ENCODE data around the gene TAPT1.

TAPT1 gene

GRCh38 chr4:16136311-16136710 lies 90.0 kb downstream of the TAPT1 start:
- Histone ChIP-seq H3K9me3 (ENCODE audit: control insufficient read depth, insufficient read depth, low read length) (no peaks in the 10 kb centered on the region), H3K4me1 (ENCODE audit: insufficient read depth, low read length) (no peaks in the 10 kb centered on the region), H3K36me3 (ENCODE audit: insufficient read depth, low read length) (no peaks in the 10 kb centered on the region), H3K9ac (ENCODE audit: low read depth, low read length) (no peak overlapping the region)

DNA sequence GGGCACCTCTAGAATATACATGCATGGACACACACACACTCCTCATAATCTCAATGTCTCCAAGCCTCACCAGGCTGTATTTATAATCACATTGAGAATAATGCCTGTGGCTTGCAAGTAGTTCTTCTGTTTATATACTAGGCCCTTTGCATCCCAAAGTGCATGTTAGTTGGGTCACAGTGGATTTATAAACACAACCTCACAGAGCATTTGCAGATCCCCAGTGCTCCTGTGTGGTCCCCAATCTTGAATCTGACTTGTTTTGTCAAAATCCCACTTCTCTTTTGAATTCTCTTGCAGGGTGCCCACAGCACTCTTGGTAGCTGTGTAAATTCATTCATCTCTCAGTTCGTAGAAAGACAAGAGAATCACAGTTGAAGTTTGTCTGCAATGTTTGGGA lies 92.9 kb downstream of the TAPT1 start:
- no peak overlapping the region for H3K9ac ChIP-seq (ENCODE audit: low read depth, low read length)
- H3K9me3 ChIP-seq (ENCODE audit: control insufficient read depth, insufficient read depth, low read length), result no peaks in the 10 kb centered on the region
- no peaks in the 10 kb centered on the region for H3K4me1 ChIP-seq (ENCODE audit: insufficient read depth, low read length)
- no peaks in the 10 kb centered on the region for H3K36me3 ChIP-seq (ENCODE audit: insufficient read depth, low read length)

- Histone ChIP-seq H3K9me3 (ENCODE audit: control insufficient read depth, insufficient read depth, low read length) (no peaks in the 10 kb centered on the region), H3K36me3 (ENCODE audit: insufficient read depth, low read length) (no peaks in the 10 kb centered on the region), H3K9ac (ENCODE audit: low read depth, low read length) (no peak overlapping the region), H3K4me1 (ENCODE audit: insufficient read depth, low read length) (no peaks in the 10 kb centered on the region)
Measured at GRCh38 chr4:16131293-16131692, 95.0 kb downstream of the TAPT1 start.

GRCh38 chr4:16129336-16129735 lies 96.9 kb downstream of the TAPT1 start:
- Histone ChIP-seq H3K9me3 (ENCODE audit: control insufficient read depth, insufficient read depth, low read length) (no peaks in the 10 kb centered on the region), H3K36me3 (ENCODE audit: insufficient read depth, low read length) (no peaks in the 10 kb centered on the region), H3K4me1 (ENCODE audit: insufficient read depth, low read length) (0 out of 2 replicates have a peak, but pooled peaks cover 3% of the 10 kb centered on the region)

GRCh38 chr4:16126714-16127113 lies 99.6 kb downstream of the TAPT1 start:
- Histone ChIP-seq H3K9ac (ENCODE audit: low read depth, low read length) (no peak overlapping the region), H3K4me1 (ENCODE audit: insufficient read depth, low read length) (0 out of 2 replicates have a peak, but pooled peaks cover 3% of the 10 kb centered on the region), H3K36me3 (ENCODE audit: insufficient read depth, low read length) (no peaks in the 10 kb centered on the region), H3K9me3 (ENCODE audit: control insufficient read depth, insufficient read depth, low read length) (no peaks in the 10 kb centered on the region)

More at GRCh38 chr4:16129336-16129735, 96.9 kb downstream of the TAPT1 start:
- no peak overlapping the region for H3K9ac ChIP-seq (ENCODE audit: low read depth, low read length)

DNA sequence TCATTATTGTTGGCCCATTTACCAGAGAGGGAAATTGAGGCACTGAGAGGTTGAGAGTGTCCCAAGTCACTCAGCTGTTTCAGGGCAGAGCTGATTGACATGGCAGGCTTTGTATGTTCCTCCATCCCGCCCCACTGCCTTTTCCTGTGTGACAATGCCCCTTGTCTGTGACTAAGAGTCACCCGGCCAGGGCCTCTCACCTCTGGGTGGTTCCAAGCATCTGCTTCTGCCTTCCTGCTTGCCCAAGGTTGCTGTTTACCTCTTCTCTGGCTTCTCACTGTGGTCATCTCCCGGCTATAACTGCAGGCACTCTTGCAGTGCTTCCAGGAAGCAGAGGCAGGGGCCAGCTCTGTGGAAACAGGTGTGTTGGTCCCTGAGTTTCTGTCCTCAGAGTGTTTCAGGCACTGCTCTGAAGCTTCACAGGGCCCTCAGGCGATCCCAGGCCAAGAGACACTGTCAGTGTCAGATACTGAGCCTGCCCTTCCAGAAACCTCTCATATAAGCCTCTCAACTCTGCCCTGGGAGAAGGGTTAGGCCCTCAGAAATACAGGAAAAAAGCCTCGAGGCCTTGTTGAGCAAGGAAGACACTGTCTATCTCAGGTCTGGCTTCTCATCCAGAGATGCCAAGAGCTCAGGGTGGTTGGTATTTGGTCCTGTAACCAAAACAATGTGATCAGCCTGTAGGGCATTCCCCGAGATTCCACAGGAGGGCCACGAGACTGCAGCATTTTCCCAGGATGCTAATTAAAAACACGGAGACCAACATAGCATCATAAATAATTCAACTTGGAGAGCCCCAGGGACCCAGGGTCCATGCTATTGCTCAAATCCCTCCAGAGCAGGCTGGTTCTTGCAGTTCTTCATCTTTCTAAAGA lies 100.5 kb downstream of the TAPT1 start:
- H3K36me3 ChIP-seq (ENCODE audit: insufficient read depth, low read length), result no peaks in the 10 kb centered on the region
- H3K9me3 ChIP-seq (ENCODE audit: control insufficient read depth, insufficient read depth, low read length), result no peaks in the 10 kb centered on the region
- H3K4me1 ChIP-seq (ENCODE audit: insufficient read depth, low read length), result 0 out of 2 replicates have a peak, but pooled peaks cover 3% of the 10 kb centered on the region
- no peak overlapping the region for H3K9ac ChIP-seq (ENCODE audit: low read depth, low read length)

- 0 out of 2 replicates have a peak, but pooled peaks cover 3% of the 10 kb centered on the region for H3K4me1 ChIP-seq (ENCODE audit: insufficient read depth, low read length)
- H3K9ac ChIP-seq (ENCODE audit: low read depth, low read length), result no peak overlapping the region
- no peaks in the 10 kb centered on the region for H3K9me3 ChIP-seq (ENCODE audit: control insufficient read depth, insufficient read depth, low read length)
- H3K36me3 ChIP-seq (ENCODE audit: insufficient read depth, low read length), result no peaks in the 10 kb centered on the region
Measured at GRCh38 chr4:16124232-16124631, 102.0 kb downstream of the TAPT1 start.

- H3K36me3 ChIP-seq (ENCODE audit: insufficient read depth, low read length), result no peaks in the 10 kb centered on the region
- no peaks in the 10 kb centered on the region for H3K9me3 ChIP-seq (ENCODE audit: control insufficient read depth, insufficient read depth, low read length)
- 0 out of 2 replicates have a peak, but pooled peaks cover 3% of the 10 kb centered on the region for H3K4me1 ChIP-seq (ENCODE audit: insufficient read depth, low read length)
- no peak overlapping the region for H3K9ac ChIP-seq (ENCODE audit: low read depth, low read length)
Measured at GRCh38 chr4:16123356-16124084, 102.8 kb downstream of the TAPT1 start.

GRCh38 chr4:16122784-16123183 lies 103.5 kb downstream of the TAPT1 start:
- no peaks in the 10 kb centered on the region for H3K9me3 ChIP-seq (ENCODE audit: control insufficient read depth, insufficient read depth, low read length)
- H3K9ac ChIP-seq (ENCODE audit: low read depth, low read length), result no peak overlapping the region
- no peaks in the 10 kb centered on the region for H3K36me3 ChIP-seq (ENCODE audit: insufficient read depth, low read length)
- 0 out of 2 replicates have a peak, but pooled peaks cover 3% of the 10 kb centered on the region for H3K4me1 ChIP-seq (ENCODE audit: insufficient read depth, low read length)

DNA sequence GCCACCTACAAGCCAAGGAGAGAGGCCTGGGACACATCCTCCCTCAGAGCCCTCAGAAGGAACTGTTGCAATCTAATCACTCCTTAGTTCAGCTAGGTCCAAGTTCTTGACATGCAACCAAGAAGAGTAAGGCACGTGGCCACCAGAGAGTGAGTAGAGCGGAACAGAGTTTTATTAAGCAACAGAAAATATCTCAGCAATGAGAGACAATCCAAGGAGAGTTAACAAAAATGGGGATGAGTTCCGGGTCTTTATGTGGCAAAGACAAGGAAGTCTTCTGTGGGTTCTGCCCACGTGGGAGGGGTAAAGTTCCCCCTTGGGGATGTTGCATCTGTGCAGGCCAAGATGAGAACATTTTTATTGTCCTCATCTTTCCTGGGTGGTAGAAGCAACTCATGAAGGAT lies 104.0 kb downstream of the TAPT1 start:
- no peaks in the 10 kb centered on the region for H3K9me3 ChIP-seq (ENCODE audit: control insufficient read depth, insufficient read depth, low read length)
- no peak overlapping the region for H3K9ac ChIP-seq (ENCODE audit: low read depth, low read length)
- H3K36me3 ChIP-seq (ENCODE audit: insufficient read depth, low read length), result no peaks in the 10 kb centered on the region
- 0 out of 2 replicates have a peak, but pooled peaks cover 3% of the 10 kb centered on the region for H3K4me1 ChIP-seq (ENCODE audit: insufficient read depth, low read length)

- H3K4me1 ChIP-seq (ENCODE audit: insufficient read depth, low read length), result no peaks in the 10 kb centered on the region
Measured at GRCh38 chr4:16120720-16121119, 105.6 kb downstream of the TAPT1 start.

GRCh38 chr4:16119981-16120380 lies 106.3 kb downstream of the TAPT1 start:
- Histone ChIP-seq H3K4me1 (ENCODE audit: insufficient read depth, low read length) (no peaks in the 10 kb centered on the region), H3K36me3 (ENCODE audit: insufficient read depth, low read length) (no peaks in the 10 kb centered on the region), H3K9ac (ENCODE audit: low read depth, low read length) (no peak overlapping the region), H3K9me3 (ENCODE audit: control insufficient read depth, insufficient read depth, low read length) (no peaks in the 10 kb centered on the region)

More at GRCh38 chr4:16120720-16121119, 105.6 kb downstream of the TAPT1 start:
- Histone ChIP-seq H3K36me3 (ENCODE audit: insufficient read depth, low read length) (no peaks in the 10 kb centered on the region), H3K9me3 (ENCODE audit: control insufficient read depth, insufficient read depth, low read length) (no peaks in the 10 kb centered on the region), H3K9ac (ENCODE audit: low read depth, low read length) (no peak overlapping the region)

GRCh38 chr4:16118090-16118489 lies 108.2 kb downstream of the TAPT1 start:
- no peaks in the 10 kb centered on the region for H3K9me3 ChIP-seq (ENCODE audit: control insufficient read depth, insufficient read depth, low read length)
- no peak overlapping the region for H3K9ac ChIP-seq (ENCODE audit: low read depth, low read length)
- H3K36me3 ChIP-seq (ENCODE audit: insufficient read depth, low read length), result no peaks in the 10 kb centered on the region
- H3K4me1 ChIP-seq (ENCODE audit: insufficient read depth, low read length), result no peaks in the 10 kb centered on the region

DNA sequence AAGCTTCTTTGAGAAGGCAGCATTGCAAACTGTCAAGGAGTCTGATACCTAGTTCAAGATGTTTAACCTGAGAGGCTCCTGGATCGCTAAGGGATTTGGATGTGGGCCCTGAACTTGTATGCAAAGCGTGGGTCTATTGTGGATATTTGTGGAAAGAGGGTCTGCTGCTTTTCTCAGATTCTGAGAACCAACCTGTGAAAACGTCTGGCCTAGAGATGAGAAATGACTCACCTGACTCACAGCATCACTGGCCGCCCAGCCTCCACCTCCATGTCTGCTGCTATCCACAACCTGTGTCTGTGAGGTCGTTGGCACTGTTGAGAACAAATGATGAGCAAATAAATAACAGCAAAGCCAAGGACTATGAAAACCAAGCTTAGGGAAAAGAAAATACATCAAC lies 109.1 kb downstream of the TAPT1 start:
- Histone ChIP-seq H3K4me1 (ENCODE audit: insufficient read depth, low read length) (no peaks in the 10 kb centered on the region), H3K36me3 (ENCODE audit: insufficient read depth, low read length) (no peaks in the 10 kb centered on the region), H3K9me3 (ENCODE audit: control insufficient read depth, insufficient read depth, low read length) (no peaks in the 10 kb centered on the region), H3K9ac (ENCODE audit: low read depth, low read length) (no peak overlapping the region)
